GM12874 (cell line): ENCODE measurements around the gene LYPD4.

Source experiments
- TF ChIP-seq, protein P1 (sequence below): IDR thresholded peaks from 2 replicates; pipeline ENCODE4 v1.5.1; 2011; ENCODE audit warnings: low read depth, mild to moderate bottlenecking, control low read depth, low read length, moderate library complexity; ENCODE audit not compliant: insufficient read depth

LYPD4 gene

DNA sequence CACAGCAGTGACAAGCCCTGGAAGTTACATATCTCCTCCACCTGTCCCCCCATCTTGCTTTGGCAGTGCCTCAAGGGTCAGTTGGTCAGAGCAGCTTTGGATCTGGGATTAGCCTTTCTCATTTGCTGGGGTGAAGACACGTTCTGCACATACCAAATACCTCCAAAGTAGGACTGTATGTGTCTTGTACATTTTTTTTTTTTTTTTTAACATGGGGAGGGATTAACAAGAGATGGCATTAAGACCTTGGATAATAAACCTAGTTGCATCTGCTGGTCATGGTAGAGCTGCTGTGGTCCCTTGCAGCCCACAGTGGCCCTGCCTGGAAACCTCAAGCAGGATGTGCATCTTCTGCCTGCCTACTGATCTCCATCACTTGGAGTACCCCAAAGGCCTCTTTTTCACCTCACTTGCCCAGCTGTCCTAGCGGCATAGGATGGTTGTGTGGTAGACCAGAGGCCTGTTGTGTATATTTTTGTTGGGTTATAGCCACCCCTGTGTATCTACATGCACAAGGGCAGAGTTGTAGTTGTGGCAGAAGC lies 18.0 kb upstream of the LYPD4 start:
- TF ChIP-seq, protein P1, sequence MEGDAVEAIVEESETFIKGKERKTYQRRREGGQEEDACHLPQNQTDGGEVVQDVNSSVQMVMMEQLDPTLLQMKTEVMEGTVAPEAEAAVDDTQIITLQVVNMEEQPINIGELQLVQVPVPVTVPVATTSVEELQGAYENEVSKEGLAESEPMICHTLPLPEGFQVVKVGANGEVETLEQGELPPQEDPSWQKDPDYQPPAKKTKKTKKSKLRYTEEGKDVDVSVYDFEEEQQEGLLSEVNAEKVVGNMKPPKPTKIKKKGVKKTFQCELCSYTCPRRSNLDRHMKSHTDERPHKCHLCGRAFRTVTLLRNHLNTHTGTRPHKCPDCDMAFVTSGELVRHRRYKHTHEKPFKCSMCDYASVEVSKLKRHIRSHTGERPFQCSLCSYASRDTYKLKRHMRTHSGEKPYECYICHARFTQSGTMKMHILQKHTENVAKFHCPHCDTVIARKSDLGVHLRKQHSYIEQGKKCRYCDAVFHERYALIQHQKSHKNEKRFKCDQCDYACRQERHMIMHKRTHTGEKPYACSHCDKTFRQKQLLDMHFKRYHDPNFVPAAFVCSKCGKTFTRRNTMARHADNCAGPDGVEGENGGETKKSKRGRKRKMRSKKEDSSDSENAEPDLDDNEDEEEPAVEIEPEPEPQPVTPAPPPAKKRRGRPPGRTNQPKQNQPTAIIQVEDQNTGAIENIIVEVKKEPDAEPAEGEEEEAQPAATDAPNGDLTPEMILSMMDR: no peak

DNA sequence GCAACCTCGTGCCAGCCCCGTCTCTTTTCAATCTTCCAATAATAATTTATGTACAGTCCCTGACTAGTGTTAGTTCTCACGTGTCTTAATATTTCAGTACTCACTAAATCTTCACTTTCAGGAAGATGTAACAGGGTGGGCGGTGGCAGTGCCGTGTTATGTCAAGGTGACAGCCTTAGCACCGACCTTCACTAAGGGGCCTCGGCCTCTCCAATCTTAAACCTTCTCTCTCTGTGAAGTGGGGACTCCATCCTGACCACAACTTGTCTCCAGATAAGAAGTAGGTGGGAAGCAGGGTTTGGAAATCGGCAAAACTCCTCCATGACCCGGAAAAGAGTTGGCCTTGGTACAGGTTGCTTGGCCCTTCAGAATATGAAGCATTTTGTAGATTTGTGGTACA lies 17.4 kb upstream of the LYPD4 start:
- TF ChIP-seq, protein P1: no peak

DNA sequence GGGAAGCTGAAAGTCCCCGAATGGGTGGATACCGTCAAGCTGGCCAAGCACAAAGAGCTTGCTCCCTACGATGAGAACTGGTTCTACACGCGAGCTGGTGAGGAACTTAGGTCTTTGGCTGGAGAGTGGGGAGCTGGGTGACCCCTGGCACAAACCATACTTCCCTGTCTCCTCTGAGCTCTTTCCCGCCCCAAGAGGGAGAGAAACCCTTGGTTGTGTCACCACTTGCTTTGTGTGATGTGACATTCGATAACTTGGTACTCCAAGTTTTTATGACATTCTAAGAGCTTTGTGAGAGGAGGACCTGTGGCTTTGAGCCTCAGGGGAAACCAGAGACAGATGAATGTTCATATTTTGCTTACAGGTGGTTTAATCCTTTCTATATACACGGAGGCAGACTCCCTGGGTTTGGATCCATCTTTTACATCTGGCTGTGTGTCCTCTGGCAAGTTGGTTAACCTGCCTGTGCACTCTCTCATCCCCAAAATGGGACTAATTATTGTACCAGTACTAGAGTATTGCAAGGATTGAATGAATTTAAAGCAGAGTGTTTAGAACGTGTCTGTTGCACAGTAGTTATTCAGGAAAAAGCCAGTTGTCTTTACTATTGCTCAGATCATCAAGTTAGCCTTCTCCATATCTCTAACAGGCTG lies 16.8 kb upstream of the LYPD4 start:
- TF ChIP-seq, protein P1: no peak

DNA sequence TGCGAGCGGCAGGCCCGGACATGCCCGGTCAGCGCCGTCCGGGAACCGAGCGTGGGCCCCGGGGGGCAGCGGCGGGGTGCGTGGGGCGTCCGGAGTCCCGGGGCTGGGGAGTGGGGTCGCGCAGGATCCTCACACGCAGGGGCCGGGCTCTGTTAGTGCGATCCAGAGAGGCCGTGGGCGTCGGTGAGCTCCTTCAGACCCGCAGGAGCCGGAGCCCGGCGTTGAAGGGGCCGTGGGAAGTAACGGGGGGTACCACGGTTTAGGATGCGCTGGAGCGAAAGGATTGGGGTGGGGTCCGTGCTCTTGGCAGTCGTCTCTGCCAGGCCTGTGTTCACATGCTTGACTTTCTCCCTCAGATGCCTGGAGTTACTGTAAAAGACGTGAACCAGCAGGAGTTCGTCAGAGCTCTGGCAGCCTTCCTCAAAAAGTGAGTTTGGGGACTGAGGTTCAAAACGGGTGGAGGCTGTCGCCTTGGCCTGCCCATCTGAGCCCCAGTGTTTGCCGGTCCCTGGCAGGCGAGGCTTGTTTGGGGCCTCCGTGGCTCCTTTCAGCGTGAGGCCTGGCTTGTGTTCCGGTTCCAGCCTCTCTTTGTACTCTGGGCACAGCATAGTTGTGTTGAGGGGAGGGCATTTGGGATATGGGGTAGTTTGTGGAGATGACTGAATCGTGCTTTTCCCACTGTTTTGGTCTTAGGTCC lies 16.1 kb upstream of the LYPD4 start:
- TF ChIP-seq, protein P1: no peak

DNA sequence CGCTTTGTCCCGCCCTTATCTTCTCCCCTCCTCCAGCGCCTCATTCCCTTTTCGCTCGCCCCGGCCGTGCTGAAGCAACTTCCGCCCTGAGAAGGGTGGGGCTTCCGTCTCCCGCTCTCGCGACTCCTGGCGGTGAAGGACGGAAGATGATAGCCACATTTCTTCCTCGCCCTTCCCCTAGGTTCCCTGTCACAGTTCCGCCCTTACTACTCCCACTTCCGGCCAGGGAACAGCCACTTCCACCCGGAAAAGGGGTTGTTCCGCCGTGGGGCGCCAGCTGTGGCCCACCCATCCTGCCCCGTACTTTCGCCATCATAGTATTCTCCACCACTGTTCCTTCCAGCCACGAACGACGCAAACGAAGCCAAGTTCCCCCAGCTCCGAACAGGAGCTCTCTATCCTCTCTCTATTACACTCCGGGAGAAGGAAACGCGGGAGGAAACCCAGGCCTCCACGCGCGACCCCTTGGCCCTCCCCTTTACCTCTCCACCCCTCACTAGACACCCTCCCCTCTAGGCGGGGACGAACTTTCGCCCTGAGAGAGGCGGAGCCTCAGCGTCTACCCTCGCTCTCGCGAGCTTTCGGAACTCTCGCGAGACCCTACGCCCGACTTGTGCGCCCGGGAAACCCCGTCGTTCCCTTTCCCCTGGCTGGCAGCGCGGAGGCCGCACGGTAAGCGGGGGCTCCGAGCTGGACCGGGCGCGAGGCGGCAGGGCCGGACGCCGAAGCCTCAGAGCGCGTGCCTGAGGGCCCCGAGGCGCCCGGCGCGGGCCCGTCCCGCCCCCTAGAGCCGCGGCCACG lies 15.3 kb upstream of the LYPD4 start, which contains the start of gene RPS19:
TSS of gene RPS19 (plus strand) at position 638 of the 801 bp plus-strand sequence. CDS start 520 bp downstream, outside the sequence.
- TF ChIP-seq, protein P1: peak; percentile 51; the same call in 1 of the 2 replicates

DNA sequence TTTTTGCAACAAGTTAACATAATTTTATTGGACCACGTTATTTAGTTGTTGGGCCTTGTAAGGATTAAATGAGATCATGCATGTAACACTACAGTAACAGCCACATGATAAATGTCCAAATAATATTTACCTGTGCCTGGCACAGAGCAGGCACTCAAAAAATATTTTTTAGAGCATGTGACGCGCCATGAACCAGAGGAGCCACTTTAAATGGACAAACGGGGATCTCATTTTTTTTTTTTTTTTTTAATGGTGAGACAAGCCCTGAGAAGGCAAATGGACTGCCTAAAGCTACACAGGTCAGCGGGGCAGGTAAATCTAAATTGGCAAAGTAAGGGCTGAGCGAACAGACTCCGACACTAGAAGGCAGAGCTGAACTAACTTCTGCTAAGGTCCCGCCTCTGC lies 14.7 kb upstream of the LYPD4 start:
- TF ChIP-seq, protein P1: no peak; the same call in 1 of the 2 replicates

DNA sequence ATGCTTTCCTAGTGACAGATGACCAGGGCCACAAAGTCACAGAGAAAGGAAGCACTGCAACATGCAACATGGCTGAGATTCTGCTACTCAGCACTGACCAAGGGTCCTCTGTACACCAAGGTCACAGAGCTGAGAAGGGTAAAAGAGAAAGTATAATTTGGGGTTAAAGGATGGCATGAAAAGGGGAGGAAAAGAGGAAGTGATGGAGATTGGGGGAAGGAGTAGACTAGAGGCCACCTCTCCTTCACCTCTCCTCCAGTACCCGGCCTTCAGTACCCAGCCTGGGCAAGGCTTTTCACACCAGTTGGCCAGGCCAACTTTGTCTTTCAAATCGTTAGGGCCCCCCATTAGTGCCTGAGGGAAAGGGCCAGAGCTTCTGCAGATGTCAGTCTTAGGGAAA lies 9.3 kb upstream of the LYPD4 start:
- TF ChIP-seq, protein P1: no peak
